ENCODE data around the gene PPM1H. TPM values are rescaled to one million over a fixed set of nuclear protein-coding genes. Genes with fewer than 3 reads are reported as not detected.

PPM1H gene
- total and polyA plus RNA-seq, 2 of the 8 experiments (the other 6 are each of a cell fraction or from before 2014, with no cell fraction given), result 16.4 to 36.1 TPM

DNA sequence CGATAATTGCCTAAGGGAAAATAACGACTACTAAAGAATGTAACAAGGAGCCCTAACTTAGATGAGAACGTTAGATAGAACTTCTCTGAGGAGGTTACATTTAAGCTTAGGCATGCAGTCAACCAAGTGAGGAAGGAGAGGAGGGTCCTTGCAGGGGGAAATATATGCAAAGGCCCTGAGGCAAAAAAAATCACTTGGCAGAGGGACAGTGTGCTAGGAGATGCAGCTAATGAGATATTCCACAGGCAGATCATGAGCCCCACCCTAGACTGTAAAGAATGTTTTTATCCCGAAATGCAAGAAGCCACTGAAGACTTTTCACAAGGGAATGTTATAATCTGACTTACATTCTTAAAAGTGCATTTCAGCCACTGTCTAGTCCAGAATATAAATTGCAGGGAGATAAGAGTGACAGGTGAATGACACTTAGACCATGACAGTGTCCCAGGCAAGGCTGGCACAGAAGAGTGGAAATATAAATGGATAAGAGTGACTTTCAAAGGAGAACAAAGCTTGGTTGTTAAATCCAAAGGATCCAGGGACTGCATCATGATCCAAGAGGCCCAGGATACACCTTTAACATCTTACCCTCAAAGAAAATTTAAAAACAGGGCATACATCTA, 61.0 kb downstream of the PPM1H start:
- Histone ChIP-seq H4K20me1 (replicated peaks in 1 of 2; ENCODE audit: control insufficient read depth in 1 of 2, insufficient read depth in 2 of 2, low read length in 2 of 2) (peaks cover 2 to 3% of the 10 kb centered on the region in 2 experiments), H3K56ac (replicated peaks; ENCODE audit: insufficient read length, low read depth, low read length) (no peak overlapping the region), H3K79me1 (ENCODE audit: low read depth, low read length) (no peaks in the 10 kb centered on the region), H4K8ac (ENCODE audit: extremely low read depth, insufficient read depth, low read length) (no peak overlapping the region), H3K23ac (ENCODE audit: insufficient read length) (no peak overlapping the region), H3K4ac (replicated peaks; ENCODE audit: insufficient read length, low read depth, low read length) (no peak overlapping the region), H3K14ac (ENCODE audit: insufficient read length) (no peak overlapping the region), H3K4me3 (ENCODE audit: extremely low read depth in 1 of 4, insufficient read depth in 2 of 4, low read depth in 3 of 4, low read length in 4 of 4) (no peak overlapping the region), H3K18ac (ENCODE audit: extremely low read depth, low read length) (no peak overlapping the region), H4K91ac (replicated peaks; ENCODE audit: insufficient read length, low read length) (no peak overlapping the region), H2BK20ac (ENCODE audit: low read length) (no peak overlapping the region), H3K9ac (replicated peaks in 1 of 4; ENCODE audit: extremely low read depth in 1 of 4, low read depth in 3 of 4, low read length in 3 of 4) (no peak overlapping the region), H2AK5ac (ENCODE audit: low read depth, low read length) (no peak overlapping the region), H3K9me3 (ENCODE audit: insufficient read depth in 2 of 2, low read depth in 1 of 2, low read length in 1 of 2) (no peaks in the 10 kb centered on the region), H2BK120ac (replicated peaks; ENCODE audit: low read depth, low read length) (no peak overlapping the region), H3K27me3 (replicated peaks in 1 of 4; ENCODE audit: control insufficient read depth in 3 of 4, extremely low read depth in 1 of 4, insufficient read depth in 3 of 4, low read length in 3 of 4) (no peaks in the 10 kb centered on the region), H3K23me2 (ENCODE audit: low read depth, low read length) (no peaks in the 10 kb centered on the region), H3K36me3 (ENCODE audit: control insufficient read depth in 2 of 4, insufficient read depth in 4 of 4, low read length in 3 of 4) (peaks cover 0 to 3% (median 0%) of the 10 kb centered on the region in 4 experiments; a peak in 1 of 8 replicates), H4K5ac (ENCODE audit: insufficient read length, low read depth, low read length) (no peak overlapping the region), H3K27ac (ENCODE audit: low read depth, low read length) (no peak overlapping the region), H3K4me1 (replicated peaks in 1 of 4; ENCODE audit: control insufficient read depth in 3 of 4, insufficient read depth in 4 of 4, low read length in 3 of 4) (no peaks in the 10 kb centered on the region), H2AFZ (ENCODE audit: low read length) (no peak overlapping the region), H3K4me2 (ENCODE audit: insufficient read depth in 1 of 2, low read depth in 2 of 2, low read length in 2 of 2) (no peak overlapping the region), H3K79me2 (ENCODE audit: control insufficient read depth in 1 of 2, insufficient read depth in 2 of 2, low read length in 2 of 2) (peaks cover 0 to 28% of the 10 kb centered on the region in 2 experiments; a peak in 3 of 4 replicates), H2BK12ac (ENCODE audit: low read depth, low read length) (no peak overlapping the region), H2BK5ac (ENCODE audit: low read depth, low read length) (no peak overlapping the region), H2BK15ac (ENCODE audit: low read length) (no peak overlapping the region)
- 88% methylated on average over 4 of the region's 4 CpGs; no CpG with 5 or more reads in 1 of the 2 experiments for WGBS, 2 experiments (ENCODE audit: extremely low coverage in 1 of 2, insufficient coverage in 1 of 2, insufficient read length in 1 of 2, insufficient replicate concordance in 2 of 2, low coverage in 1 of 2, low lambda C conversion rate in 2 of 2, missing lambda C conversion rate in 1 of 2)
- DNase-seq (ENCODE audit: low read depth in 1 of 2, low spot score in 2 of 2) (no peak), FAIRE-seq (no peak)
- CTCF ChIA-PET (ENCODE audit: partially characterized antibody), result interaction anchor here (0.6 to 0.9 kb wide), 3 partner anchors 109 to 1145 kb away, joined by 3 to 4 read pairs (median 3); no protein-coding TSS in a partner anchor
- TF ChIP-seq POLR2AphosphoS5 (IDR thresholded peaks at IDR 0.05; ENCODE audit: low read depth, low read length) (no peak), EP300 (IDR thresholded peaks at IDR 0.05; ENCODE audit: borderline replicate concordance in 1 of 2, low read depth in 2 of 2, low read length in 2 of 2) (no peak), BACH1 (IDR thresholded peaks at IDR 0.05; ENCODE audit: low read length) (no peak), PHF8 (conservative IDR thresholded peaks at IDR 0.05; ENCODE audit: low read depth, low read length) (no peak), JUND (IDR thresholded peaks at IDR 0.05; ENCODE audit: low read length) (no peak)
- POLR2A ChIA-PET (ENCODE audit: partially characterized antibody), result interaction anchor here (0.6 to 1.9 kb wide), 3 partner anchors 9 to 148 kb away, joined by 3 to 8 read pairs (median 3); no protein-coding TSS in a partner anchor
